HepG2 (cell line): ENCODE data around the gene ZNF844. TPM values are rescaled to one million over a fixed set of nuclear protein-coding genes. Genes with fewer than 3 reads are reported as not detected.

Experiments used
- CEBPB ChIP-seq: IDR thresholded peaks from 2 replicates; pipeline ENCODE4 v1.6.1; 2011; ENCODE audit warnings: low read depth, low read length, improper control_type of control experiment, borderline replicate concordance
- HES4 ChIP-seq: sonication (generic); formaldehyde crosslinking; IDR thresholded peaks from 2 replicates; pipeline ENCODE4 v1.9.0; 2021; ENCODE audit warnings: mild to moderate bottlenecking, missing genetic modification reagents, borderline replicate concordance
- HOXA9 ChIP-seq: sonication (generic); formaldehyde crosslinking; IDR thresholded peaks from 2 replicates; pipeline ENCODE4 v1.8.1; 2022; ENCODE audit warnings: missing genetic modification reagents, mild to moderate bottlenecking, moderate library complexity, borderline replicate concordance
- KDM5B ChIP-seq: sonication (generic); formaldehyde crosslinking; IDR thresholded peaks from 2 replicates; pipeline ENCODE4 v1.4.0; 2020; ENCODE audit warnings: missing genetic modification reagents, mild to moderate bottlenecking, borderline replicate concordance
- RELA ChIP-seq: sonication (generic); formaldehyde crosslinking; IDR thresholded peaks from 2 replicates; pipeline ENCODE4 v1.4.0; 2020; ENCODE audit warnings: missing genetic modification reagents
- RFX5 ChIP-seq: IDR thresholded peaks from 2 replicates; pipeline ENCODE4 v1.6.1; 2011; ENCODE audit warnings: low read depth, low read length, improper control_type of control experiment
- polyA plus RNA-seq, 8 experiments: library from polyadenylated mRNA; depleted of rRNA in 3 of 8; stranded (reverse) in 7 of 8; unstranded in 1 of 8; fragments of >200 nt; fragmentation: Illumina TruSeq in 4 of 8; extraction: Trizol in 4 of 8; gene quantifications; 2 replicates each; pipeline versions ENCODE4 v1.2.1 to v1.2.3, GENCODE V29; 2011 to 2016; ENCODE audit warnings: low read depth in 4 of 8, missing spikeins in 1 of 8, mixed read lengths in 1 of 8; ENCODE audit not compliant: insufficient read depth in 1 of 8
- total RNA-seq, 5 experiments: library from RNA; depleted of rRNA; stranded (reverse); fragments of >200 nt; fragmentation: Illumina TruSeq; extraction: Trizol; gene quantifications; 2 replicates each; pipeline ENCODE4 v1.2.3, GENCODE V29; 2016; ENCODE audit warnings: low read depth in 1 of 5
- TF ChIP-seq, protein P1 (sequence below): sonication (generic); formaldehyde crosslinking; IDR thresholded peaks from 2 replicates; pipeline ENCODE4 v1.4.0; 2020; ENCODE audit warnings: mild to moderate bottlenecking, missing genetic modification reagents
- TF ChIP-seq, protein P2 (sequence below): sonication (generic); formaldehyde crosslinking; IDR thresholded peaks from 2 replicates; pipeline ENCODE4 v1.4.0; 2020; ENCODE audit warnings: low read depth, mild to moderate bottlenecking, missing genetic modification reagents
- TF ChIP-seq, protein P3 (sequence below): sonication (generic); formaldehyde crosslinking; IDR thresholded peaks from 2 replicates; pipeline ENCODE4 v1.5.1; 2020; ENCODE audit warnings: mild to moderate bottlenecking, missing genetic modification reagents
- TF ChIP-seq, protein P4 (sequence below): sonication (generic); formaldehyde crosslinking; conservative IDR thresholded peaks from 2 replicates; pipeline ENCODE4 v1.8.0; 2022; ENCODE audit warnings: low read depth, missing genetic modification reagents
- TF ChIP-seq, protein P5 (sequence below): sonication (generic); formaldehyde crosslinking; IDR thresholded peaks from 2 replicates; pipeline ENCODE4 v1.4.0; 2020; ENCODE audit warnings: low read depth, mild to moderate bottlenecking, missing genetic modification reagents
- TF ChIP-seq, protein P6 (sequence below): sonication (generic); formaldehyde crosslinking; IDR thresholded peaks from 2 replicates; pipeline ENCODE4 v1.8.0; 2022; ENCODE audit warnings: missing genetic modification reagents, mild to moderate bottlenecking, moderate library complexity, borderline replicate concordance

Gene ZNF844
- total and polyA plus RNA-seq, 2 of the 13 experiments (the other 11 are each of a cell fraction or from before 2014, with no cell fraction given): 1.0 to 3.2 TPM

DNA sequence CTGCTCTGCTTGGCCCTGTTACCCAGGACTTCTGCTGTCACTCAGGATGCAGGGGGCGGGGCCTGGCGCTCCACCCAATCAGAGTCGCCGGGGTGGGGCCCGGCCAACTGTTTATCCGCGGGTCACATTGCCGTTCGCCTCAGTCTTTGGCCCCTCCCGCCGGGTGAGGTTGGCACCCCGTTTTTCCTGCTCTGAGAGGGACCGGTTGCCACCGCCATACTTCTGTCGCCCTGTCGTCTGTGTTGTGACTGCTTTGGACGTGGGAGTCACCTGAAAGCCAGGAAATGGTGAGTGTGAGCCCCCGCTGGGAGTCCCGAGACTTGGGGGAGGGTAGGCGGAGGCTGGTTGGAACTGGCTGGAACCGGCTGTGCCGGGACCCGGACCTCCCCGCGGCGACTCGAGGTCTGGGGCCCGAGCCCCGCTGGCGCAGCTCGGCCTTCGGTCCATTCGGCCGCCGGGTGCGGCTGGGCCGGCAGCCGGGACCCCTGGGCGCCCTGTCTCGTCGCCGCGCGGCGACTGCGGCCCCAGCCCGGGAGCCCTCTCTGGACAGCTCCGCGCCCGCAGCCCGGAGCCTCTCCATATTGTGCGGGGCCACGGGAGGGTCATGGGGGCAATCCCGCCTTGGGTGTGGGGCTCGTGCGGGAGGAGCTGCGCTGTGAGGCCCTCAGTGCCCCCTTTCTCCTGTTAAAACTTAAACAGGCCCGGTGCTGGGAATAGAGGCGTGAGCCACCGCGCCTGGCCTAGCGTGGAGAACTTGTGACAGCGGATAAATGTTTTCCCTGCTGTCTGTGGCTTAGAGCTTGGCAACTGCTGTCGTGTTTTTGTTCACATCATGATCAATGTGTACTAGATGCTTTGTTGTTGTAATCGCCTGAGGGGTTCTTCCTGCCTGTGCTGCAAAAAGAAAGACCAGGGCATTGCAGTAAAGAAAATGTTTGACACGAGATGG is at the start of gene ZNF844 (continued):
- TF ChIP-seq, protein P1, sequence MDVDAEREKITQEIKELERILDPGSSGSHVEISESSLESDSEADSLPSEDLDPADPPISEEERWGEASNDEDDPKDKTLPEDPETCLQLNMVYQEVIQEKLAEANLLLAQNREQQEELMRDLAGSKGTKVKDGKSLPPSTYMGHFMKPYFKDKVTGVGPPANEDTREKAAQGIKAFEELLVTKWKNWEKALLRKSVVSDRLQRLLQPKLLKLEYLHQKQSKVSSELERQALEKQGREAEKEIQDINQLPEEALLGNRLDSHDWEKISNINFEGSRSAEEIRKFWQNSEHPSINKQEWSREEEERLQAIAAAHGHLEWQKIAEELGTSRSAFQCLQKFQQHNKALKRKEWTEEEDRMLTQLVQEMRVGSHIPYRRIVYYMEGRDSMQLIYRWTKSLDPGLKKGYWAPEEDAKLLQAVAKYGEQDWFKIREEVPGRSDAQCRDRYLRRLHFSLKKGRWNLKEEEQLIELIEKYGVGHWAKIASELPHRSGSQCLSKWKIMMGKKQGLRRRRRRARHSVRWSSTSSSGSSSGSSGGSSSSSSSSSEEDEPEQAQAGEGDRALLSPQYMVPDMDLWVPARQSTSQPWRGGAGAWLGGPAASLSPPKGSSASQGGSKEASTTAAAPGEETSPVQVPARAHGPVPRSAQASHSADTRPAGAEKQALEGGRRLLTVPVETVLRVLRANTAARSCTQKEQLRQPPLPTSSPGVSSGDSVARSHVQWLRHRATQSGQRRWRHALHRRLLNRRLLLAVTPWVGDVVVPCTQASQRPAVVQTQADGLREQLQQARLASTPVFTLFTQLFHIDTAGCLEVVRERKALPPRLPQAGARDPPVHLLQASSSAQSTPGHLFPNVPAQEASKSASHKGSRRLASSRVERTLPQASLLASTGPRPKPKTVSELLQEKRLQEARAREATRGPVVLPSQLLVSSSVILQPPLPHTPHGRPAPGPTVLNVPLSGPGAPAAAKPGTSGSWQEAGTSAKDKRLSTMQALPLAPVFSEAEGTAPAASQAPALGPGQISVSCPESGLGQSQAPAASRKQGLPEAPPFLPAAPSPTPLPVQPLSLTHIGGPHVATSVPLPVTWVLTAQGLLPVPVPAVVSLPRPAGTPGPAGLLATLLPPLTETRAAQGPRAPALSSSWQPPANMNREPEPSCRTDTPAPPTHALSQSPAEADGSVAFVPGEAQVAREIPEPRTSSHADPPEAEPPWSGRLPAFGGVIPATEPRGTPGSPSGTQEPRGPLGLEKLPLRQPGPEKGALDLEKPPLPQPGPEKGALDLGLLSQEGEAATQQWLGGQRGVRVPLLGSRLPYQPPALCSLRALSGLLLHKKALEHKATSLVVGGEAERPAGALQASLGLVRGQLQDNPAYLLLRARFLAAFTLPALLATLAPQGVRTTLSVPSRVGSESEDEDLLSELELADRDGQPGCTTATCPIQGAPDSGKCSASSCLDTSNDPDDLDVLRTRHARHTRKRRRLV (CRISPR knock-in tag): no peak
- TF ChIP-seq, protein P2, sequence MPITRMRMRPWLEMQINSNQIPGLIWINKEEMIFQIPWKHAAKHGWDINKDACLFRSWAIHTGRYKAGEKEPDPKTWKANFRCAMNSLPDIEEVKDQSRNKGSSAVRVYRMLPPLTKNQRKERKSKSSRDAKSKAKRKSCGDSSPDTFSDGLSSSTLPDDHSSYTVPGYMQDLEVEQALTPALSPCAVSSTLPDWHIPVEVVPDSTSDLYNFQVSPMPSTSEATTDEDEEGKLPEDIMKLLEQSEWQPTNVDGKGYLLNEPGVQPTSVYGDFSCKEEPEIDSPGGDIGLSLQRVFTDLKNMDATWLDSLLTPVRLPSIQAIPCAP (CRISPR knock-in tag): no peak
- TF ChIP-seq, protein P3, sequence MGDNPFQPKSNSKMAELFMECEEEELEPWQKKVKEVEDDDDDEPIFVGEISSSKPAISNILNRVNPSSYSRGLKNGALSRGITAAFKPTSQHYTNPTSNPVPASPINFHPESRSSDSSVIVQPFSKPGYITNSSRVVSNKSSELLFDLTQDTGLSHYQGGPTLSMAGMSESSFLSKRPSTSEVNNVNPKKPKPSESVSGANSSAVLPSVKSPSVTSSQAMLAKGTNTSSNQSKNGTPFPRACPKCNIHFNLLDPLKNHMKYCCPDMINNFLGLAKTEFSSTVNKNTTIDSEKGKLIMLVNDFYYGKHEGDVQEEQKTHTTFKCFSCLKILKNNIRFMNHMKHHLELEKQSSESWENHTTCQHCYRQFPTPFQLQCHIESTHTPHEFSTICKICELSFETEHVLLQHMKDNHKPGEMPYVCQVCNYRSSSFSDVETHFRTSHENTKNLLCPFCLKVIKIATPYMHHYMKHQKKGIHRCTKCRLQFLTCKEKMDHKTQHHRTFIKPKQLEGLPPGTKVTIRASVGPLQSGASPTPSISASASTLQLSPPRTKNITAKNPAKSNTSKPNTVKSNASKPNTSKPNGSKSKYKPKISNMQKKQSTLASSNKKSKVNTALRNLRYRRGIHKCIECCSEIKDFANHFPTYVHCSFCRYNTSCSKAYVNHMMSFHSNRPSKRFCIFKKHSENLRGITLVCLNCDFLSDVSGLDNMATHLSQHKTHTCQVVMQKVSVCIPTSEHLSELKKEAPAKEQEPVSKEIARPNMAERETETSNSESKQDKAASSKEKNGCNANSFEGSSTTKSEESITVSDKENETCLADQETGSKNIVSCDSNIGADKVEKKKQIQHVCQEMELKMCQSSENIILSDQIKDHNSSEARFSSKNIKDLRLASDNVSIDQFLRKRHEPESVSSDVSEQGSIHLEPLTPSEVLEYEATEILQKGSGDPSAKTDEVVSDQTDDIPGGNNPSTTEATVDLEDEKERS: no peak
- no peak for TF ChIP-seq CEBPB
- TF ChIP-seq, protein P4, sequence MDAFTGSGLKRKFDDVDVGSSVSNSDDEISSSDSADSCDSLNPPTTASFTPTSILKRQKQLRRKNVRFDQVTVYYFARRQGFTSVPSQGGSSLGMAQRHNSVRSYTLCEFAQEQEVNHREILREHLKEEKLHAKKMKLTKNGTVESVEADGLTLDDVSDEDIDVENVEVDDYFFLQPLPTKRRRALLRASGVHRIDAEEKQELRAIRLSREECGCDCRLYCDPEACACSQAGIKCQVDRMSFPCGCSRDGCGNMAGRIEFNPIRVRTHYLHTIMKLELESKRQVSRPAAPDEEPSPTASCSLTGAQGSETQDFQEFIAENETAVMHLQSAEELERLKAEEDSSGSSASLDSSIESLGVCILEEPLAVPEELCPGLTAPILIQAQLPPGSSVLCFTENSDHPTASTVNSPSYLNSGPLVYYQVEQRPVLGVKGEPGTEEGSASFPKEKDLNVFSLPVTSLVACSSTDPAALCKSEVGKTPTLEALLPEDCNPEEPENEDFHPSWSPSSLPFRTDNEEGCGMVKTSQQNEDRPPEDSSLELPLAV: no peak
- no peak for TF ChIP-seq HOXA9 (CRISPR knock-in tag)
- no peak for TF ChIP-seq KDM5B (CRISPR knock-in tag)
- TF ChIP-seq HES4 (CRISPR knock-in tag): 0 out of 2 replicates have a peak, but pooled peaks have one; percentile 23
- TF ChIP-seq RFX5: no peak
- TF ChIP-seq, protein P5, sequence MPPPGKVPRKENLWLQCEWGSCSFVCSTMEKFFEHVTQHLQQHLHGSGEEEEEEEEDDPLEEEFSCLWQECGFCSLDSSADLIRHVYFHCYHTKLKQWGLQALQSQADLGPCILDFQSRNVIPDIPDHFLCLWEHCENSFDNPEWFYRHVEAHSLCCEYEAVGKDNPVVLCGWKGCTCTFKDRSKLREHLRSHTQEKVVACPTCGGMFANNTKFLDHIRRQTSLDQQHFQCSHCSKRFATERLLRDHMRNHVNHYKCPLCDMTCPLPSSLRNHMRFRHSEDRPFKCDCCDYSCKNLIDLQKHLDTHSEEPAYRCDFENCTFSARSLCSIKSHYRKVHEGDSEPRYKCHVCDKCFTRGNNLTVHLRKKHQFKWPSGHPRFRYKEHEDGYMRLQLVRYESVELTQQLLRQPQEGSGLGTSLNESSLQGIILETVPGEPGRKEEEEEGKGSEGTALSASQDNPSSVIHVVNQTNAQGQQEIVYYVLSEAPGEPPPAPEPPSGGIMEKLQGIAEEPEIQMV (CRISPR knock-in tag): no peak
- TF ChIP-seq, protein P6, sequence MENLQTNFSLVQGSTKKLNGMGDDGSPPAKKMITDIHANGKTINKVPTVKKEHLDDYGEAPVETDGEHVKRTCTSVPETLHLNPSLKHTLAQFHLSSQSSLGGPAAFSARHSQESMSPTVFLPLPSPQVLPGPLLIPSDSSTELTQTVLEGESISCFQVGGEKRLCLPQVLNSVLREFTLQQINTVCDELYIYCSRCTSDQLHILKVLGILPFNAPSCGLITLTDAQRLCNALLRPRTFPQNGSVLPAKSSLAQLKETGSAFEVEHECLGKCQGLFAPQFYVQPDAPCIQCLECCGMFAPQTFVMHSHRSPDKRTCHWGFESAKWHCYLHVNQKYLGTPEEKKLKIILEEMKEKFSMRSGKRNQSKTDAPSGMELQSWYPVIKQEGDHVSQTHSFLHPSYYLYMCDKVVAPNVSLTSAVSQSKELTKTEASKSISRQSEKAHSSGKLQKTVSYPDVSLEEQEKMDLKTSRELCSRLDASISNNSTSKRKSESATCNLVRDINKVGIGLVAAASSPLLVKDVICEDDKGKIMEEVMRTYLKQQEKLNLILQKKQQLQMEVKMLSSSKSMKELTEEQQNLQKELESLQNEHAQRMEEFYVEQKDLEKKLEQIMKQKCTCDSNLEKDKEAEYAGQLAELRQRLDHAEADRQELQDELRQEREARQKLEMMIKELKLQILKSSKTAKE (CRISPR knock-in tag): no peak
- no peak for TF ChIP-seq RELA (CRISPR knock-in tag)
